Right hindlimb (tissue), 1 donor: ENCODE data around the gene ASB10.

Source experiments
- DNase-seq: peaks from one replicate; pipeline ENCODE4 v3.0.0-alpha.2; 2018

ASB10 gene

DNA sequence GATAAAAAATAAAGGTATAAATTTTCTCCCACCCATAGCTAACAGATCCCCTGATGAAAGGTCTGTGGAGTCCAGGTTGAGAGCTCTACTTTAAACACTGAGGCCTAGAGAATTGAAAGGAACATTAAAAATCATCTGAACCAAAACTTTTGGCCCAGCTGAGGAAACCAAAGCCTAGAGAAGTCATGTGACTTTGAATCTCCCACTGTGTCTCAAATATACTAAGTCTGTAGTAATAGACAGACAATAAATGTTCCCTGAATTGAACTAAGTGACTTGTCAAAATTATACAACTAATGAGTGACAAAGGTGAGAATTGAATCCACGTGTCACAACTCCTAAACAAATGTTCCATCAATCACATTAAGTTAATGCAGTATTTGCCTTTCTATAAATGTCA is 25.3 kb downstream of the ASB10 start:
- DNase-seq, result no peak

DNA sequence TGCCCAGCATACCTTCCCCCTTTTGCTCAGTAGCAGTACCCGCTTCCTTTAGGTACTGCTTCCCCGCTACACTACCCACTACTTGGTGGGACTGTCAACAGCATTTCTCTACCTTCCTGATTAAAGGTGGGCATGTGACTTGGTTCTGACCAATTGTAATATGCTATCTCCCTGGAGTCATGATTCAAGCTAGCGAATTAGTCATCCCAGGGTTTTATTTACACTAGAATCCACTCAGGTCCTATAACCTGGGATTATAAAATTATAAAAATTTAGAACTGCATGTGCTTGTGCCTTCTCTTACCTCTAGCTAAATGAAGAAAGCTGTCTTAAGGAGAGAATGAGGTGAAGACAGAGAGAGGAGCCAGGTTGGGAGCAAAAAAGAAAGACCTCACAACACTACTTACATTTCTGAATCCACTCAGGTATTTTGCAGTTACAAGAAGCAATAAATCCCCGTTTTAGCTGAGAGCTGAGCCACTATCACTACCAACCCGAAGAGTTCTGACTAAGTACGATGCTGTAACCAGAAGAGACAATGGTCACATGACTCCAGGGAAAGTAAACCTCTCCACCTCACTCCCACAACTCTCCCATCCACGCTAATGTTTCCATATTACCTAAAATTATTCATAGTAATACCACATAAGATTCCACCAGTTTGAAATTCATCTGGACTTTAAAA is 29.3 kb downstream of the ASB10 start:
- no peak for DNase-seq

DNA sequence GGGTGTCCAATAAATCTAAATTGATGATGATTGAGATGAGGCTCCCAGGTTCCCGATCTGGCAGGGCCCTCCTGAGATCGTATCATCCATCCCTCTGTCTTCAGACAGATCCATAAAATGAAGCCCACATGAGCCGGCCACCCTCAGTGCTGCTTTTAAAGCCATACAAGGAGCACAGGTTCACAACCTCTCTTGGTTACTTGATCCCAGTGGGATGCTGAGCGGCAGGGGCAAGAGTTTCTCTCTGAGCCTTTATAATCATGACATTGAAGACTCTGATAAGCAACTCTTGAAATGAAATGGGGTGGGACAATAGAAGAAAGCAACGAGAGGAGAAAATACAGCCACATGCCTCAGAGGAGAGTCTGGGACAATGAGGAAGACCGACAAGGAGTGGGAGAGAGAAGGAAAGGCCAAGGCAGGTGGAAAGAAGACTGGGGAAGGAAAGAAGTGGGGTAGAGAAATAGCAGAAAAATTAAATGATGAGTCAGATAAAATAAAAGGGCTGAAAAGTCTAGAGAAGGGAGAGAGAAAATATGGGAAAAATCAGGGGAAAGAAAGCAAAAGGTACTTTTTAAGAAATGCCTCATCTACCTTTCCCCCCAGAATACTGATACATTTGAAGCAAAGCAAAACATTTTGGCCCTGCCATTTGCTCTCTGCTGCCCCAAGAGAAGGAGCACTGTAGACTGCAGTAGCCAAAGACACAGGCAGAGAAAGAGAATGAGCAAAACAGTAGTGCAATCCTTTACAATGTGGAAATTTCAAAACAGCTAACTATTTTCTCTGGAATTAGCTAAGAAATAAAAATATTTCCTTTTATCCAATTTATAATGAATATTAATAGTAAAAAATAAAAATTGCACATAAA is 34.2 kb downstream of the ASB10 start:
- no peak for DNase-seq

DNA sequence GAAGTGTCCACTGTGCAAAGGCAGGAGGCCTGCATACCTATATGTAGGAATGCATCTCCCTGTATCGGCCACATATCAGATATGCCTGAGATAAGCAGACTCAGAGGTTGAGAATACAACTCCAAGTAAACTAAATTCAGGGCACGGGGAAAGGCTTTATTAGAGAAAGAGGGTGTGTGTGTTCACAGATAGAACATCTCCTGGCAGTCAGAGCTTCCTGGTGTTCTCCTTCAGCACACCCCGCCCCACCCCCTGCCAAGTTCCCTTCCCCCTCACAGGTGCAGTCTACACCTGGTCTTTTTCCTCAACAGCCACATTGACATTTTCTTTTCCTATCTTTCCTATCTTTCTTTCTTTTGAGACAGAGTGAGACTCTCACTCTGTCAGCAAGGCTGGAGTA is 36.7 kb downstream of the ASB10 start:
- no peak for DNase-seq

DNA sequence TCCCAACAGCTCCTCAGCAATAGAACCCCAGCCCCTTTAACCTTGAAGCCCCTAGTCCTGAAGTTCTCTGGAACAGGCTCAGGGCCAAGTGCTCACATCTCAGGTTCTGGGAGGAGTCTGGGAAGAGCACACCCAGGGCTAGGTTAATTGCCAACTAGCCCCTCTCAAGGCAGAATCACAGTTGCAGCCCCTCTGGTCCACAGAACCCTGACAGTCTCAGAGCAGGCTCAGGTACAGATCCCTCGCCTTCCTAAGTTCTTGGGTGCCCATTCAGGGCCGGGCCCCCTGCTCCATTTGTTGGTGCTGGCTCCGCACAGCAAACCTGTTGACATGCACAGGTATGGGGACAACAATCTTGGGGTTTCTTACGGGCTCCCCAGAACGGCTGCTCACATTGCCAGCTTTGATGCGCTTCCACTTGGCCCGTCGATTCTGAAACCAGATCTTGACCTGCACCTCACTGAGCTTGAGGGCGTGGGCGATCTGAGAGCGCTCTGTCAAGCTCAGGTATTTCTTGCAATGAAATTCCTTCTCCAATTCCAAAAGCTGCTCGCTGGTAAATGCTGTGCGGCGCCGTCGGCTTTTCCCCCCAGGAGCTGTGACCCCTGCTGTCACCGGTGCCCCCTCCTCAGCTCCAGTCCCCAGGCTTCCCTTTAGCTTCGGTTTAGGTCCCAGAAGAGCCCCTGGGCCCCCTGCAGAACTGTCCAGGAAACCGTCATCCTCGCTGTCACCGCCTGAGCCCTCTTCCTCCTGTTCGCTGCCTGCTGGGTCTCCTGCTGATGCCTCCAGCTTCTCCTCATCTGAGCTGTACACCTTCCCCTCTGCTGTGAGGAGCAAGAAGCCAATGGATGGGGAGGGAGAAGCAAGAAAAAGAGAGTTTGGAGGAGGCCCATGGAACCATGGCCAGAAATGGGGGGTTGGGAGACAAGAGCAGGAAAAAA is 38.5 kb downstream of the ASB10 start:
- DNase-seq, result no peak

DNA sequence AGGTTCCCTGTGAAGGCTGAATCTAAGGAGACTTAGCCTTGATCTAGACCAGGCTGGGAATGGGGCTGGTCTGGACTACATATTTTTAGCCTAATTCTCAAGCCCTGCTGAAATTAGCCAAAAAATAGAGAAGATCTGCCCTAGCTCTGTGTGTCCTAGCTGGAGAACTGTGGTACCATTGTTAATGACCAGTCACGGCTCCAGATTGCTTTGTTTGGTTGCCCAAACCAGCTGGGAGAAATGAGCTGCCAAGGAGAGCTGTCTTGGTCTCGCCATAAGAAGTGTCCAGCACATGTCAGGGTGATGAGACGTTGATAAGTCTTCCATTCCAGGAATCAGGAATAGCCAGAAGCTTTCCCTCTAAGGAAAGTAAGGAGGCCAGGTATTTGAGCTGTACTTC is 40.3 kb downstream of the ASB10 start:
- no peak for DNase-seq

DNA sequence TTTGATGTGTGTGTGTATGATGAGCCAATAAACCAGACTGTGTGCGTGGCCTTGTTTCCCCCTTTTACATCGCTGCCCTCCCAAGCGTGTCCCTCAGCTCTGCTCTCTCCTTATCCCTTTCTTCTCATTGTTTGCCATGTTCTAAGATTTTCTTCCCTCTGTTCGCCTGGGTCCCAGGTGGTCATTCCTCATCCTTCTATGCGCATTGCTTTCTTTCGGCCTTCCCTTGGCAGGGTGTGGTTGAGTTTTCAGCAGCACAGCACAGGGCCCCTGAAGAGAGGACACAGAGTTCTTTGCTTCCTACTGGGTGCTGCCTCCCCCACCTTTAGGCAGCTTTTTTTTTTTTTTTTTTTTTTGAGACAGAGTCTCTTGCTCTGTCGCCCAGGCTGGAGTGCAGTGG is 42.7 kb downstream of the ASB10 start:
- DNase-seq, result no peak

DNA sequence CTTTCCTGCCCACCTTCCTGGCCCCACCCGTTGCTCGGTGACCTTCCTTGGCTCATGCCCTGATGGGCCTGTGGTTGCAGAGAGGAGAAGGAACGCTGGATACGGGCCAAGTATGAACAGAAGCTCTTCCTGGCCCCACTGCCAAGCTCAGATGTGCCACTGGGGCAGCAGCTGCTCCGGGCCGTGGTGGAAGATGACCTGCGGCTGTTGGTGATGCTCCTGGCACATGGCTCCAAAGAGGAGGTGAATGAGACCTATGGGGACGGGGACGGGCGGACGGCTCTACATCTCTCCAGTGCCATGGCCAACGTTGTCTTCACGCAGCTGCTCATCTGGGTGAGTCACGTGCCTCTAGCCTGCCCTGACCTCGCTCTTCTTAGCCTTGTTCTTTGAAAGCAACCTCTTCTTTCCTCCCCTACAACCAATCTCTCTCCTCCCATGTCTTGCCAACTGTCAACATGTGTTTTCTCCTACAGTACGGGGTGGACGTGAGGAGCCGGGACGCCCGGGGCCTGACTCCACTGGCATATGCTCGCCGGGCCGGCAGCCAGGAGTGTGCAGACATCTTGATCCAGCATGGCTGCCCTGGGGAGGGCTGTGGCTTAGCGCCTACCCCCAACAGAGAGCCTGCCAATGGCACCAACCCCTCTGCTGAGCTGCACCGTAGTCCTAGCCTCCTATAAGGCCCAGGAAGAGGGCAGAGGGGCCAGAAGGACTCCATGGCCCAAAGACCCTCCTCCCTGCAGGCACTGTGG is 43.6 kb downstream of the ASB10 start:
- DNase-seq, result no peak

DNA sequence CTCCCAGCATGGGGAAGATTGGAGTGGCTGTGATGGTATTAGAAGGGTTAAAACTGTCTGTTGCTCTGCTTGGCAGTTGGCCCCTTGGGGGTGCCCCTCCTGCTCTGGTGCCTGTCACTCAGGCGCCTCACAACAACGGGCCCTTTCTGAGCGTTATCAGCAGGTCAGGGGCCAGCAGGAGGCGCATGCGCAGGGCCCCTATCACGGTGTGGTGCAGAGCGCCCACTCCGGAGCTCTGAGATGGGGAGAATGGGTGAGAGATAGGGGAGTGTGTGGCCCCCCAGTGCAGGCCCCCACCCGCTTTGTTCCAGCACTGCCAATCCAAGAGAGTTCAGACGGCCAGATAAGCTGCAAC is 44.4 kb downstream of the ASB10 start:
- DNase-seq, result no peak

DNA sequence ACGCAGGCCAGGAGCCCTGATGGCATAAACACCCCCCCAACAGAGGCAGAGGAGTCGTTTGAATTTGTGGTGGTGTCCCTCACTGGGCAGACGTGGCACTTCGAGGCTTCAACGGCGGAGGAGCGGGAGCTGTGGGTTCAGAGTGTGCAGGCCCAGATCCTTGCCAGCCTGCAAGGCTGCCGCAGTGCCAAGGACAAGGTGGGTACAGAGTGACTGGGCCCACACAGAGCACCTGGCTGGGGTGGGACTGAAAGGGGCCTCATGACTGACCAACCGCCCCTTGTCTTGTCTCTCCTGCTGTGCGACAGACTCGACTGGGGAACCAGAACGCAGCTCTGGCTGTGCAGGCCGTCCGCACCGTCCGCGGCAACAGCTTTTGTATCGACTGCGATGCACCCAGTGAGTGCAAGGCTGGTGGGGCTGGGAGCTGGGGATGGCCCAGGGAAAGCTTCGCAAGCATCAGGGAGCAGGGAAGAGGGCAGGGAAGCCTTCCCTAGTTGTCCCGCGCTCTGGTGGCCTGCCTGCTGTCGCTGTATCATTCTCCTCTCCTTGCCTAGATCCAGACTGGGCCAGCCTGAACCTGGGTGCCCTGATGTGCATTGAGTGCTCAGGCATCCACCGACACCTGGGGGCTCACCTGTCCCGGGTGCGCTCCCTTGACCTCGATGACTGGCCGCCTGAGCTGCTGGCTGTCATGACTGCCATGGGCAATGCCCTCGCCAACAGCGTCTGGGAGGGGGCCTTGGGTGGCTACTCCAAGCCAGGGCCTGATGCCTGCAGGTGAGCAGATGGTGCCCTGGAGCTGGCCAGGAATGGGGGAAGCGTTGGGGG is 45.0 kb downstream of the ASB10 start:
- no peak for DNase-seq

DNA sequence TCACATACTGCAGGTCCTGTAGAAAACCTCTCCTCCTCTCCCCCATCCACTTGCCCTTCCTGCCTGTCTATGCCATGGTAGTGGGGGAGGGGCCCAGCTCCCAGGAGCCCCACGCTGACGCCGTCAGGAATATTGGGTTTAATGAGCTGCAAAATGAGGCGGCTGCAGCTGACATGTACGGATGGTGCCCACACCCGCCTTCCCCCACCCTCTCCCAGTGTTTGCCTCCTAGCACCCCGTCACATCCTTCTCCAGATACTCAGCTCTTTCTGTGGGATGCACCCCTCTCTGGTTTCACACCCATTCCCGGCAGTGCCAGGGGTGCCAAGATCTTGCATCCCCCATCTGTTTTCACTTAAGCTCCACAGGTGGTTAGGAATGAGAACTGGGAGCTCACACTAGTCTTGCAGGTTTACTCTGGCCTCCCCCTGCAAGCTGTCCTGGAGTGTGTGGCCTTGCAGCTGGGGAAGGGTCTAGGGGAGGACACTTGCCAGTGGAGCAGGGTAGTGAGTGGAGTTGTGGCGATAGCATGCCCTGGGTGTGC is 45.7 kb downstream of the ASB10 start:
- no peak for DNase-seq

DNA sequence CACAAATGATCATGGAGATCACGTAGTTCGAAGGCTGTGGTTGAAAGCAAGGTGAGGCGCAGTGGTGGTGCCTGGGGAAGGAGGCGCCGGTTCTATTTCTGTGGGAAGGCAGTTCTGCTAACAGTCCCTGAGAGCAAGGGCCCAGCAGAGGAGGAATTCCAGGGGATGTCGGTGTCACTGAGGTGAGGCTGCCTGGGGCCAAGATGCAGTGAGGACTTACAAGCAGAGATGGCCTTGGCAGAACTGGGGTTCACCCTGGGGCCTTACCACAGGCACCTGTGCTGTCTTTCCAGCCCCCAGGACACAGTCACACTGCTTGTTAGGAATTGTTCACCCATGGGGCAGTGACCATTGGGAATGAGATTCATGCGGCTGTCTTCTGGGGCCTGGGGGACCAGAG is 46.2 kb downstream of the ASB10 start:
- no peak for DNase-seq

DNA sequence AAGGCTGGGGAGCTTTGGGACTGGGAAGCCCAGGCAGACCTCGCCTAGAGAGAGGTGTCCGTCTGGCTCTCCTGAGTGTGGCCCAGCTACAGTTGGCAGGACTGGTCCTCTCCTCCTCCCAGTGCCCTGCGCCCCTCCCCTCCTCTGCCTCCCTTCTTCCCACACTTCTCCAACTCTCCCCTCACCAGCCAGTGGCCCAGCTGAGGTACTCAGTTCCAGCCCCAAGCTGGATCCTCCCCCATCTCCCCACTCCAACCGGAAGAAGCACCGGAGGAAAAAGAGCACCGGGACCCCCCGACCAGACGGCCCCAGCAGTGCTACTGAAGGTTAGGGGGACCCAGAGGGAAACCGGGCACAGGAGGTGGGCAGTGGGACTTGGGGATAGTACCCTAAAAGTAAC is 47.3 kb downstream of the ASB10 start:
- DNase-seq, result no peak

DNA sequence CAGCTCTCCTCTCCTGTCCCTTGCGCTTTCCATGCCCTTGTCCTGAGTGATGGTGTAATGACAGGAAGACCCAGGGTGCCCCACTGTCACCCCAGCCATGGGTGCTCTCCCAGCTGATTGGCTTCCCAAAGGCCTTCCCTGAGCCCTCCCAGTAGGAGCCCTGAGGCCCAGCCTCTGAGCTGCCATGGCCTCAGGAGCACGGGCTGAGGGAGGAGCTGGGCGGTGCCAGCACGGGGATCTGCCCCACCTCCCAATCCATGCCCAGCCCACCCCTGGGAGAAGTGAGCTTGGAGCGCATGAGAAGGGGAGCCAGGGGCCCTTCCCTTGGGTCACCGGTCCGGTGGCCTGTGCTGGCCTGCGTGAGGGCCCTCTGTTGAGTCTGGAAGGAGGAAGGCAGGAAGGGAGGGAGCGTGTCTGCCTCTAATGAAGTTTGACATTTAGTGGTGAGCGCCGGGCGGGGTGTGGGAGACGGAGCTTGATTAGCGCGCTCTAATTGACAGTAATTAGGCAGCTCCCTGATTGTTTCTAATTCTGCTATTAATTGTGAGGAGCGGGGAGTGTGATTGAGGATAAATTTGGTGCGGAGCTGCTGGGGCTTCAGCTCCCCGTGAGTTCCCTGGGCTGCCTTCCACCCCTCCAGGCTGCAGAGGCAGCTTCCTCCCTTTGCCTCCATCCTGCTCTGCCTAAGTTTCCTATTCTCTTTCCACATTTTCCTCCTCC is 47.8 kb downstream of the ASB10 start:
- DNase-seq, result peak; percentile 16

DNA sequence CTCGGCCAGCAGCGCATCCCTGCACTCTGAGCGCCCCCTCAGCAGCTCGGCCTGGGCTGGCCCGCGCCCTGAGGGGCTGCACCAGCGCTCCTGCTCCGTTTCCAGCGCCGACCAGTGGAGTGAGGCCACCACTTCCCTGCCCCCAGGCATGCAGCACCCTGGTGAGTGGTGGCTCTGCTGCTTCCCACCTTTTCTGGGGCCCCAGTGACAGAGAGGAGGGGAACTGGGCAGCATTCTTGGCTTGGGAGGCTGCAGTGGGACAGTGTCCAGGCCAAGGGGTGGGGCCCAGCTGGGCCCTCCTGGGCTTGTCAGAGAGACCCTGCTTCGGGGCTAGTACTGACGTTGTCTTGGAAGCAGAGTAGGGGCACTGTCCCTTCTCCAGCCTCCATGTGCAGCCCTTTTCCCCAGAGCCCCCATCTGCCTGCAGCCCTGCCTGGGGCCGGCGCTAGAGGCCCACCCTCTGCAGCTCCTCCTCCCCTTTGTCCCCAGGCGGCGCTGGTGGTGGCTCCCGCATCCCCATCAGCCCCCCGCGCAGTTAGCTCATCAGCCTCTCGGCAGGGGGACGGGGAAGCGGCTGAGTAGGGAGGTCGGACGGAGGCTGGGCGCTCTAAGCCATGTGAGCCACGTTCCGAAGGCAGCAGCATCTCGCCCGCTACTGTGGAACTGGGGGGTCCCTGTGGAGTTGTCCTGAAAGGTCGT is 48.7 kb downstream of the ASB10 start:
- peak; percentile 28 for DNase-seq

DNA sequence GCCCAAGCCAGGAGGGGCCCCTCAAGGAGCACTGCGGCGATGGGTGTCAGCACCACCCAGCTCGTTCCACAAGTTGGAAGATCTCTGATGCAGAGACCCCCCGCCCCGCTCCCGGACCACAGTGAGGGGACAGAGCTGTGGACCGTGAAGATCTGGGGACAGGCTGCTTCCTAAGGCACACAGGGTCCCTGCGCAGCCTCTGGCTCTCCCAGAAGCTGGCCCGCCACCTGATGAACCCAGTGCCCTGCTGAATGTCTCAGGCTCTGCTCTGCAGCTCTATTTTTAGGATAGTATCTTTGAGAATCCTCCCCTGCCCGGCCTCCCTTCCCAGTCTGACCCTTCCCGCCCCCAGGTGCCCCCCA is 49.3 kb downstream of the ASB10 start:
- no peak for DNase-seq

DNA sequence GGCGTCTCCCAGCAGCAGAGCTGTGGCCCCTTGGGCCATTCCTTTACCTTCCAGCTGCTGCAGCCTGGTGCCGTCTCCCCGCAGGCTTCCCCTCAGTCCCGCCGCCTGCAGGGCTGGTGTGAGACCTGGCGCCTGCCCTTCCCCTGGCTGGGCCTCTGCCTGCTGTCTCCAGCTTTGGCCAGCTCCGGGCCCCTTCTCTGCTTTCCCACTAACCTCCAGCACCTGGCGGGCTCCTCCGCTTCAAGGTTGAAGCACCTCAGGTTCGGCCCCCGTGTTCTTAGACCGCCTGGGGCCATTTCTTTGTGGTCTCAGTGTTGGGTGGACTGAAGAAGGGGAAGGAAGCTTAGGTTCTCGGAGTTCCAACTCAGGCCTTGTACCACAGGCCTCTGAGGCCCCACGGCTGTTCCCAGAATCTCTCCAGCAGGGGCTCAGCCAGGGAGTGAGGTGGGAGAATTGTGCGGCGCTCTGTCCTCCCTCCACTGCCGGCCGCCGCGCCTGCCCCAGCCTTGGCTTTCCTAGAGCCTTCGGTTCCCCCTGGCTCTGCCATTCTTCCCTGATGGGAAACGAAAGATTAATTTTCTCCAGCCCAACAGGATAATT is 49.9 kb downstream of the ASB10 start:
- DNase-seq, result peak; percentile 41

DNA sequence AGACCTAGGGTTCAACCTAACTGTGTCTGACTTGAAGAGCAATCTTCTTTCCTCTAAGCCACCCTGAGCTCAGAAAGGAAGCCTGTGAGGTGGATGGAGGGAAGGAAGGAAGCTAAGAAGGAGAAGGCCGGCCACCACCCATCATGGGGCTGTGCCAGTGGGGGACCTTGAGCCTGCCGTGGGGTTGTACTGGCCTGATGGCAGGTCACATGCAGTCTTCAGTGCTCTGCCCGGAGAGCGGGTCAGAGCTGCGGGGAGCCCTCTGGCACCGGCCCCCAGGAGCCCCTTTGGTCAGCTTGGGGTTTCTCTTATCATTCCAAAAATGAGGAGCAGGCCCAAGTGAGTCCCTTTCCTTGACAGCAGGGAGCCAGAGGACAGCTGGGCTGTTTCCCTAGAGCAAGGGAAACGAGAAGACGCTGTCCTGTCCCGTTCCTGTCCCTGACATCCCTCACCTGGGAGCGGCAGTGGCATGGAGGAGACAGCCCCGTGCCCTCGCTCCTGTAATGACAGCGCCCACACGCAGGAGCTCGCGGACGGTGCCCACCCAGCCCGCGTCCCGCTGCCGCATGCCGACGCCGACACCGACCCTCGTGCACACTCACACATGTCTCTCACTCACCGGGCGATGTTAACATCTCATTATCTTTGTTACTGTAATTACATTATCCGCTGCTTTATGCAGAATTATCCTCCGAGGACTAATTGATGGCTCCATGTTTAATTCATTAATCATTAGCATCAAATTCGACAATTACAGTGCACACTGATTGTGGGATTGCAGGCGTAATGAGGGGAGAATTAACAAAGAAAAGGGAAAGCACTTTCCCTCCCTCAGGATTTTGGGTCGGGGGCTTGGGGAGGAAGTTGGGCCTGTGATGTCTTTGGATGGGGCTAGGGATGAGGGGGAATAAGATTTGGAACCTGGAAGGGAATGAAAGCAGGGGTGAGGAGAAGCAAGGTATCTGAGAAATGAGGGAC is 50.9 kb downstream of the ASB10 start:
- DNase-seq, result no peak

DNA sequence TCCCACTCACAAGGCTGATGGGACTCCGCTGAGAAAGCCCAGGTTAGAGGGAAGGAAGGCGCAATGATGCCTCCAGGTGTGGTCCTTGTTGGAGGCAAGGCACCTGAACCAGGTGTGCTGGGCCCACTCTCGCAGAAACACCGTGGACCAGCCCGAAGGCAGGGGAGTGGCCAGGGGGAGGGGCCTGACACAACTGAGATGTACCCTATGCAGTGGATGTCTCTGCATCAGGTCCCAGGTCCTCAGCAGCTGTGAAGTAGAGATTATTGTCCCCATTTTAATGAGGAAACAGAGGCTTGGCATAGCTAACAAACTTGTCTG is 51.6 kb downstream of the ASB10 start:
- DNase-seq, result no peak
